NCI-H187 treated with DMSO at 0.1 percent for 48 hours (cell line): ENCODE measurements around the gene XPO6.
"Not testable (repeated sequence)": the region's sequence is repeated elsewhere in the genome, so short reads cannot be mapped to it uniquely, and the experiment has no call there.

ENCODE experiments used
- DNase-seq: peaks from one replicate; lab custom pipeline; 2025; lab: John Stamatoyannopoulos, UW

The XPO6 gene

GRCh38 chr16:28211758-28212531 is at the start of gene XPO6:
TSS of gene XPO6 (minus strand) at chr16:28211965. CDS start at chr16:28211368, 597 bp downstream.
- peak; percentile 34 for DNase-seq

- DNase-seq = no peak
Observed at GRCh38 chr16:28260193-28260592, 48.4 kb upstream of the XPO6 start.

- no peak for DNase-seq
Observed at GRCh38 chr16:28259781-28260150, 48.0 kb upstream of the XPO6 start.

GRCh38 chr16:28259091-28259780 is 47.5 kb upstream of the XPO6 start:
- no peak for DNase-seq

GRCh38 chr16:28258567-28258966 is 46.8 kb upstream of the XPO6 start:
- no peak for DNase-seq

GRCh38 chr16:28257256-28257655 is 45.5 kb upstream of the XPO6 start:
- no peak for DNase-seq

GRCh38 chr16:28255838-28256237 is 44.1 kb upstream of the XPO6 start:
- DNase-seq = no peak

- DNase-seq = no peak
Observed at GRCh38 chr16:28254158-28254557, 42.4 kb upstream of the XPO6 start.

GRCh38 chr16:28250999-28251398 is 39.2 kb upstream of the XPO6 start:
- DNase-seq = no peak

GRCh38 chr16:28249483-28249882 is 37.7 kb upstream of the XPO6 start:
- not testable (repeated sequence) for DNase-seq

GRCh38 chr16:28241924-28242323 is 30.2 kb upstream of the XPO6 start:
- DNase-seq = no peak

GRCh38 chr16:28237754-28238357 is 26.1 kb upstream of the XPO6 start:
- no peak for DNase-seq

- DNase-seq = no peak
Observed at GRCh38 chr16:28231763-28232162, 20.0 kb upstream of the XPO6 start.

GRCh38 chr16:28223909-28224308 is 12.1 kb upstream of the XPO6 start:
- DNase-seq = not testable (repeated sequence)

- not testable (repeated sequence) for DNase-seq
Observed at GRCh38 chr16:28219777-28220176, 8.0 kb upstream of the XPO6 start.

GRCh38 chr16:28219282-28219681 is 7.5 kb upstream of the XPO6 start:
- DNase-seq = no peak

- DNase-seq = no peak
Observed at GRCh38 chr16:28218109-28218508, 6.3 kb upstream of the XPO6 start.

GRCh38 chr16:28217326-28217725 is 5.6 kb upstream of the XPO6 start:
- no peak for DNase-seq

- no peak for DNase-seq
Observed at GRCh38 chr16:28213396-28213795, 1.6 kb upstream of the XPO6 start.

- DNase-seq = no peak
Observed at GRCh38 chr16:28212532-28212873, 738 bp upstream of the XPO6 start.

GRCh38 chr16:28210979-28211588 is 681 bp downstream of the XPO6 start:
- no peak for DNase-seq

- no peak for DNase-seq
Observed at GRCh38 chr16:28210264-28210663, 1.5 kb downstream of the XPO6 start.

GRCh38 chr16:28208824-28209223 is 2.9 kb downstream of the XPO6 start:
- no peak for DNase-seq
